ENCODE measurements around the gene CNIH1. TPM values are rescaled to one million over a fixed set of nuclear protein-coding genes. Genes with fewer than 3 reads are reported as not detected.
A peak's percentile ranks its signal among the peaks of the same experiment; 100 is the strongest.

Gene CNIH1
- total RNA-seq, result 153 and 220 TPM in 2 replicates

GRCh38 chr14:54440873-54441868 is at the start of gene CNIH1:
Gene CNIH1 (minus strand): TSS chr14:54441374. CDS start chr14:54441327, 47 bp downstream.
- H3K79me2 ChIP-seq (ENCODE audit: insufficient read depth, low read length), result peaks cover 46% of the 10 kb centered on the region
- H3K4me2 ChIP-seq (ENCODE audit: insufficient read depth, low read length), result peak within 1 kb of the TSS; percentile 98
- DNase-seq (ENCODE audit: insufficient read length, low spot score, missing footprints), result peak; percentile 99
- no peaks in the 10 kb centered on the region for H3K9me3 ChIP-seq (ENCODE audit: low read depth, low read length)
- no peaks in the 10 kb centered on the region for H3K27me3 ChIP-seq (ENCODE audit: insufficient read depth, low read length)
- peak within 1 kb of the TSS; percentile 83 for H3K27ac ChIP-seq (ENCODE audit: low read depth, low read length)
- TF ChIP-seq CTCF (IDR thresholded peaks at IDR 0.05; ENCODE audit: extremely low read depth, low read depth, low read length), result peak; percentile 83
- no peaks in the 10 kb centered on the region for H3K36me3 ChIP-seq (ENCODE audit: insufficient read depth, low read length)
- peak within 1 kb of the TSS; percentile 82 for H2AFZ ChIP-seq (ENCODE audit: low read length)
- peak within 1 kb of the TSS; percentile 86 for H3K4me3 ChIP-seq (ENCODE audit: insufficient read depth, low read length)
- H3K4me1 ChIP-seq (ENCODE audit: insufficient read depth, low read length), result peaks cover 18% of the 10 kb centered on the region
- peaks cover 18% of the 10 kb centered on the region for H4K20me1 ChIP-seq (ENCODE audit: insufficient read depth, low read length)

GRCh38 chr14:54490445-54491175 is 49.4 kb upstream of the CNIH1 start:
- H3K4me3 ChIP-seq (ENCODE audit: insufficient read depth, low read length), result no peak overlapping the region

GRCh38 chr14:54489731-54490444 is 48.7 kb upstream of the CNIH1 start:
- Histone ChIP-seq H3K27me3 (ENCODE audit: insufficient read depth, low read length) (no peaks in the 10 kb centered on the region), H3K36me3 (ENCODE audit: insufficient read depth, low read length) (no peaks in the 10 kb centered on the region), H3K4me2 (ENCODE audit: insufficient read depth, low read length) (peak overlapping the region; percentile 98), H3K4me3 (ENCODE audit: insufficient read depth, low read length) (peak overlapping the region; percentile 96), H3K79me2 (ENCODE audit: insufficient read depth, low read length) (peaks cover 38% of the 10 kb centered on the region), H4K20me1 (ENCODE audit: insufficient read depth, low read length) (peaks cover 6% of the 10 kb centered on the region), H3K27ac (ENCODE audit: low read depth, low read length) (no peak overlapping the region), H3K9me3 (ENCODE audit: low read depth, low read length) (no peaks in the 10 kb centered on the region), H2AFZ (ENCODE audit: low read length) (no peak overlapping the region), H3K4me1 (ENCODE audit: insufficient read depth, low read length) (peaks cover 17% of the 10 kb centered on the region)
- no peak for DNase-seq (ENCODE audit: insufficient read length, low spot score, missing footprints)
- TF ChIP-seq CTCF (IDR thresholded peaks at IDR 0.05; ENCODE audit: extremely low read depth, low read depth, low read length), result no peak

More at GRCh38 chr14:54490445-54491175, 49.4 kb upstream of the CNIH1 start:
- no peak for TF ChIP-seq CTCF (IDR thresholded peaks at IDR 0.05; ENCODE audit: extremely low read depth, low read depth, low read length)
- DNase-seq (ENCODE audit: insufficient read length, low spot score, missing footprints), result no peak
- peaks cover 31% of the 10 kb centered on the region for H3K79me2 ChIP-seq (ENCODE audit: insufficient read depth, low read length)
- no peaks in the 10 kb centered on the region for H3K9me3 ChIP-seq (ENCODE audit: low read depth, low read length)
- H3K27ac ChIP-seq (ENCODE audit: low read depth, low read length), result no peak overlapping the region
- no peaks in the 10 kb centered on the region for H3K36me3 ChIP-seq (ENCODE audit: insufficient read depth, low read length)
- H2AFZ ChIP-seq (ENCODE audit: low read length), result no peak overlapping the region
- peaks cover 6% of the 10 kb centered on the region for H4K20me1 ChIP-seq (ENCODE audit: insufficient read depth, low read length)
- H3K4me1 ChIP-seq (ENCODE audit: insufficient read depth, low read length), result peaks cover 16% of the 10 kb centered on the region
- no peaks in the 10 kb centered on the region for H3K27me3 ChIP-seq (ENCODE audit: insufficient read depth, low read length)
- H3K4me2 ChIP-seq (ENCODE audit: insufficient read depth, low read length), result no peak overlapping the region
